Endodermal cell (in vitro differentiated cells): Measurements from ENCODE around the gene DAPK2. TPM values are rescaled to one million over a fixed set of nuclear protein-coding genes. Genes with fewer than 3 reads are reported as not detected.

Source experiments
- DNase-seq: peaks from one replicate; pipeline ENCODE4 v3.0.0-alpha.2; 2017
- H3K27ac ChIP-seq: 2 replicates; pipeline ENCODE4 v1.5.1; 2013; ENCODE audit warnings: mild to moderate bottlenecking, low read depth, low read length, moderate library complexity
- H3K27me3 ChIP-seq: 2 replicates; pipeline ENCODE4 v1.6.1; 2013; ENCODE audit warnings: mild to moderate bottlenecking, low read length, moderate library complexity; ENCODE audit not compliant: insufficient read depth, control insufficient read depth, poor library complexity, severe bottlenecking
- H3K36me3 ChIP-seq: 2 replicates; pipeline ENCODE4 v1.7.0; 2013; ENCODE audit warnings: mild to moderate bottlenecking, low read length, moderate library complexity; ENCODE audit not compliant: control insufficient read depth, insufficient read depth
- H3K4me1 ChIP-seq: one replicate; pipeline ENCODE4 v1.7.0; 2013; ENCODE audit warnings: low read length; ENCODE audit not compliant: control insufficient read depth, insufficient read depth
- H3K4me3 ChIP-seq: 2 replicates; pipeline ENCODE4 v1.5.1; 2013; ENCODE audit warnings: mild to moderate bottlenecking, low read length, moderate library complexity
- H3K9ac ChIP-seq: 2 replicates; pipeline ENCODE4 v1.6.1; 2013; ENCODE audit warnings: mild to moderate bottlenecking, low read length, moderate library complexity; ENCODE audit not compliant: poor library complexity, severe bottlenecking; ENCODE audit errors: extremely low read depth
- H3K9me3 ChIP-seq: 2 replicates; pipeline ENCODE4 v1.6.1; 2013; ENCODE audit warnings: mild to moderate bottlenecking, low read length, moderate library complexity; ENCODE audit not compliant: control insufficient read depth
- H3K27ac Mint-ChIP-seq: 2 replicates; pipeline ENCODE4 v1.8.0; 2020; ENCODE audit warnings: mixed read lengths
- H3K27me3 Mint-ChIP-seq: 2 replicates; pipeline ENCODE4 v1.8.0; 2021; ENCODE audit warnings: mild to moderate bottlenecking, mixed read lengths; ENCODE audit not compliant: insufficient read depth
- H3K36me3 Mint-ChIP-seq: 2 replicates; pipeline ENCODE4 v1.8.0; 2020; ENCODE audit warnings: low read depth, mixed read lengths
- H3K4me1 Mint-ChIP-seq: 2 replicates; pipeline ENCODE4 v1.8.0; 2020; ENCODE audit warnings: mixed read lengths
- H3K4me3 Mint-ChIP-seq: 2 replicates; pipeline ENCODE4 v1.8.0; 2020; ENCODE audit warnings: mild to moderate bottlenecking, moderate library complexity, mixed read lengths
- H3K9me3 Mint-ChIP-seq: 2 replicates; pipeline ENCODE4 v1.8.0; 2020; ENCODE audit warnings: mild to moderate bottlenecking, mixed read lengths
- WGBS, 2 experiments: methylation state at CpG; one replicate each; pipeline versions ENCODE4 v1.1.5 to v1.1.7; 2013; ENCODE audit warnings: missing lambda C conversion rate in 2 of 2, mixed read lengths in 1 of 2; ENCODE audit not compliant: insufficient coverage in 1 of 2, insufficient read length in 1 of 2; 5-methylcytosine and 5-hydroxymethylcytosine counted together
- total RNA-seq, 2 donors: library from RNA; stranded (reverse); fragmentation: NEBNext Ultra II Directional in 1 of 2; extraction: Animal tissue kit (Norgen Biotek cat#: 25700) in 1 of 2; gene quantifications; 2 replicates in 1 of 2; 3 replicates in 1 of 2; pipeline ENCODE4 v1.2.1, GENCODE V29; 2021
- TF ChIP-seq, protein P1 (sequence below): fragments of 200-600 bp; sonication (generic); conservative IDR thresholded peaks from 2 replicates; pipeline ENCODE4 v1.5.0; 2021; ENCODE audit warnings: antibody characterized with exemption, mild to moderate bottlenecking

Gene DAPK2
- total RNA-seq, 2 donors from 2014 or later = 2.4 to 2.6 TPM

DNA sequence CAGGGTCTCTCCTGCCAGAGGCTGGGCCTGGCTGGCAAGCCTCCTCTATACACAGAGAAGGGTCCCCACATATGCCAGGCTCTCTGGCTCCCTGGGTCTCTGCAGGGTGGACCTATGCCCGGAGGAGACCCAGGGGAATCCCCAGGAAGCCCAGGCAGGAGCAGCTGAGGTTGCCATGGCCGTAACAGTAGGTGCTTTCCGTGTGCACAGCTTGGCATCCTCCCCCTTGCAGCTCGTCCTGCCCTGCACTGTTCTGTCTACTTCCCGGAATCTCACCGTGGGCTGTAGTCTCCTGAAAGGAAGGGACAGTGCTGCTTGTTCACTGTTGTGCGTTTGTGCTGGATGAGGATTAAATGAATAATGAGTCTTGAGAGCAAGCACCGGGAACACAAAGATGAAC is 47.8 kb downstream of the DAPK2 start:
- H3K4me1 ChIP-seq = no peaks in the 10 kb centered on the region
- H3K36me3 ChIP-seq = no peaks in the 10 kb centered on the region
- DNase-seq = no peak
- WGBS, 2 experiments = 89% methylated on average over 4 to 8 of the region's 8 CpGs
- no peak overlapping the region for H3K9ac ChIP-seq
- Mint-ChIP-seq H3K27me3 (peaks cover under 1% of the 10 kb centered on the region), H3K9me3 (no peaks in the 10 kb centered on the region), H3K4me3 (no peak overlapping the region), H3K27ac (no peak overlapping the region), H3K4me1 (peaks cover 4% of the 10 kb centered on the region), H3K36me3 (no peaks in the 10 kb centered on the region)
- H3K4me3 ChIP-seq = no peak overlapping the region
- TF ChIP-seq, protein P1, sequence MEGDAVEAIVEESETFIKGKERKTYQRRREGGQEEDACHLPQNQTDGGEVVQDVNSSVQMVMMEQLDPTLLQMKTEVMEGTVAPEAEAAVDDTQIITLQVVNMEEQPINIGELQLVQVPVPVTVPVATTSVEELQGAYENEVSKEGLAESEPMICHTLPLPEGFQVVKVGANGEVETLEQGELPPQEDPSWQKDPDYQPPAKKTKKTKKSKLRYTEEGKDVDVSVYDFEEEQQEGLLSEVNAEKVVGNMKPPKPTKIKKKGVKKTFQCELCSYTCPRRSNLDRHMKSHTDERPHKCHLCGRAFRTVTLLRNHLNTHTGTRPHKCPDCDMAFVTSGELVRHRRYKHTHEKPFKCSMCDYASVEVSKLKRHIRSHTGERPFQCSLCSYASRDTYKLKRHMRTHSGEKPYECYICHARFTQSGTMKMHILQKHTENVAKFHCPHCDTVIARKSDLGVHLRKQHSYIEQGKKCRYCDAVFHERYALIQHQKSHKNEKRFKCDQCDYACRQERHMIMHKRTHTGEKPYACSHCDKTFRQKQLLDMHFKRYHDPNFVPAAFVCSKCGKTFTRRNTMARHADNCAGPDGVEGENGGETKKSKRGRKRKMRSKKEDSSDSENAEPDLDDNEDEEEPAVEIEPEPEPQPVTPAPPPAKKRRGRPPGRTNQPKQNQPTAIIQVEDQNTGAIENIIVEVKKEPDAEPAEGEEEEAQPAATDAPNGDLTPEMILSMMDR = no peak
- H3K27me3 ChIP-seq = no peaks in the 10 kb centered on the region
- no peak overlapping the region for H3K27ac ChIP-seq
- H3K9me3 ChIP-seq = no peaks in the 10 kb centered on the region

DNA sequence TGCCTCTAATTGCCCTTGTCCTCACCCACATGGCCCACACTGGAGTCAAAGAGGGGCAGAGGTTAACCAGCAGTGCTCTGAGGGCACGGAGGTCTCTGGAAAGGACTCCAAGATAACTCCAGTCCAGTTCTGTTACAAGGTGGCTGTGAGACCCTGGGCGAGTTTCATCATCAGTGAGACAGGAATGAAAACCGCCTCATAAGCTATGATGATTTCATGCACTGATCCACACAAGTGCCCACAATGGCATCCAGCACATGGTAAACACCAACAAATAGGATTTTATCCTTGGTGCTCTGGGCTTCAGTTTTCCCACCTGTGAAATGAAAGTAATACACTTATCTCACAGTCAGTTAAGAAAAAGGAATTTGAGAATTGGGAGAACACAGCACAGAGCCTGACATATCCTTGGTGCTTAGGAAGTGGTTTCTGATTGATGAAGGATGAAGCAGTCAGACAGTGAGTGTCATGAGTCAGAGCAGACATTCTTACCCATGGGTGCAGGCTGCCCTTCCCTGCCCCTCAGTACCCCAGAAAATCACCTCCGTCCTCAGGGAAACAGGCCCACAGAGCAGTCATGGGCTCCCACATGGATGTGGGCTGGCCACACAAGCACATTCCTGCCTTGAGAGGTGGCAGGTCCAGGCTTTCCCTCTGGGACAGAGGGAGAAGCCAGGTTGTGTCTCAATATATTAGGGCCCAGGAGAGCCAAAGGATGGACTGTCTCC is 48.4 kb downstream of the DAPK2 start:
- H3K4me3 ChIP-seq = no peak overlapping the region
- TF ChIP-seq, protein P1 = no peak
- Mint-ChIP-seq H3K9me3 (no peaks in the 10 kb centered on the region), H3K27me3 (no peaks in the 10 kb centered on the region), H3K36me3 (no peaks in the 10 kb centered on the region), H3K4me1 (peaks cover 10% of the 10 kb centered on the region), H3K27ac (no peak overlapping the region), H3K4me3 (no peak overlapping the region)
- H3K4me1 ChIP-seq = no peaks in the 10 kb centered on the region
- no peak for DNase-seq
- no peak overlapping the region for H3K9ac ChIP-seq
- H3K27me3 ChIP-seq = no peaks in the 10 kb centered on the region
- H3K9me3 ChIP-seq = no peaks in the 10 kb centered on the region
- no peak overlapping the region for H3K27ac ChIP-seq
- WGBS, 2 experiments = 96 to 100% methylated on average over 1 to 4 of the region's 4 CpGs
- no peaks in the 10 kb centered on the region for H3K36me3 ChIP-seq

DNA sequence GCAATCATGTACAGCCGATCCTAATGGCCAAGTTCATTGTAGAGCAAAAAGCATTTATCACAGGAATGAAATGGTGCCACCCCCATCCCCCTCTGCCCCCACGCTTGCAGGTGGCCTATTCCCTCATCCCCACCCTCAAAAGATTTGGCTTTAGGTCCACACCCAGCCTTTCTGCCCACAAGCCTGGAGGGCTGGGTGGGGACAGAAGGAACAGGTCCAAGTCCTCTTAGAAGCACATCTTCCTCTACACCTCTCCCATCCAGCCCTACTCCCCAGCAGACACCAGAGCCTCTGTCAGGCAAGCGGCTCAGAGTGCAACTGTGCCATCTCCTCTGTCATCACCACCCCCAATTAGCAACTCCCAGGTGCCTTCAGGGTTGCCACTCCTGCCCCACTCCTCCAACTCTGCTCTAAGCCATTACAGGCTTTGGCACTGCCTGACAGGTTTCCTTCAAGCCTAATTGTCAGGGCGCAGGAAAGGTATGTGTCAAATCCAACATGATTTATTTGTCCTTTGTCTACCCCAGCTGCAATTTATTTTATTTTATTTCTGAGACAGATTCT is 49.4 kb downstream of the DAPK2 start:
- 88 to 91% methylated on average over 2 to 4 of the region's 4 CpGs for WGBS, 2 experiments
- Histone ChIP-seq H3K4me1 (no peaks in the 10 kb centered on the region), H3K9me3 (no peaks in the 10 kb centered on the region), H3K36me3 (no peaks in the 10 kb centered on the region), H3K4me3 (no peak overlapping the region), H3K27me3 (no peaks in the 10 kb centered on the region), H3K9ac (no peak overlapping the region), H3K27ac (no peak overlapping the region)
- Mint-ChIP-seq H3K27ac (no peak overlapping the region), H3K27me3 (no peaks in the 10 kb centered on the region), H3K4me3 (no peak overlapping the region), H3K36me3 (no peaks in the 10 kb centered on the region), H3K9me3 (no peaks in the 10 kb centered on the region), H3K4me1 (peaks cover 10% of the 10 kb centered on the region)
- DNase-seq = no peak
- TF ChIP-seq, protein P1 = no peak
